ENCODE data around the gene HK2.
"Not testable (repeated sequence)": the region's sequence is repeated elsewhere in the genome, so short reads cannot be mapped to it uniquely, and the experiment has no call there.

HK2 gene

DNA sequence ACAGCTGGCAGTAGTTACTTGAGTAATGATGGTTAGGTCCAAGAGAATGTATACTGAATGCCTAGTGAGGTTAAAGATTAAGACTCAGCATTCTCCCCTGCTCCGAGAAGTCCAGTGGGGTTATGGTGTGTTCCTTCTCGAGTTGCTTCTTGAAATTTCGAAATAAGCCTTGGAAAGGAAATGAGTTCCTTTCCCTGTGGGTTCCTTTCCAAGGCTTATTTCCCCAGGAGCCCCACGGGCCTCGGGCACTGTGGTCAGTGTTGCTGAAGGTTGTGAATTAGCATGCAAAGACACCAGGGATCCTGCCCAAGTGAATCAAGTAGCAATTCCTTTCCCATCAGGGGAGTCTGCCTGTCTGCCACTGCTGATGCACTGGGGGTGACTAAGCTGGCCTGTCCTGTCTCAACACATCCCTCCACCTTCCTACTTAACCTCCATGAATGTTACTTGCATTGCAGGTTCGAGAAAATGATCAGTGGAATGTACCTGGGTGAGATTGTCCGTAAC, 53.6 kb downstream of the HK2 start:
- Histone ChIP-seq H3K4me1 (ENCODE audit: control insufficient read depth, insufficient read depth, low read length) (no peaks in the 10 kb centered on the region), H3K27me3 (ENCODE audit: control insufficient read depth, insufficient read depth, low read length) (no peaks in the 10 kb centered on the region), H3K9me3 (ENCODE audit: control insufficient read depth, low read length) (no peaks in the 10 kb centered on the region), H3K4me3 (ENCODE audit: low read length) (no peak overlapping the region), H3K36me3 (ENCODE audit: control insufficient read depth, insufficient read depth, low read length) (peaks cover 6% of the 10 kb centered on the region), H3K9ac (ENCODE audit: low read length) (no peak overlapping the region)

DNA sequence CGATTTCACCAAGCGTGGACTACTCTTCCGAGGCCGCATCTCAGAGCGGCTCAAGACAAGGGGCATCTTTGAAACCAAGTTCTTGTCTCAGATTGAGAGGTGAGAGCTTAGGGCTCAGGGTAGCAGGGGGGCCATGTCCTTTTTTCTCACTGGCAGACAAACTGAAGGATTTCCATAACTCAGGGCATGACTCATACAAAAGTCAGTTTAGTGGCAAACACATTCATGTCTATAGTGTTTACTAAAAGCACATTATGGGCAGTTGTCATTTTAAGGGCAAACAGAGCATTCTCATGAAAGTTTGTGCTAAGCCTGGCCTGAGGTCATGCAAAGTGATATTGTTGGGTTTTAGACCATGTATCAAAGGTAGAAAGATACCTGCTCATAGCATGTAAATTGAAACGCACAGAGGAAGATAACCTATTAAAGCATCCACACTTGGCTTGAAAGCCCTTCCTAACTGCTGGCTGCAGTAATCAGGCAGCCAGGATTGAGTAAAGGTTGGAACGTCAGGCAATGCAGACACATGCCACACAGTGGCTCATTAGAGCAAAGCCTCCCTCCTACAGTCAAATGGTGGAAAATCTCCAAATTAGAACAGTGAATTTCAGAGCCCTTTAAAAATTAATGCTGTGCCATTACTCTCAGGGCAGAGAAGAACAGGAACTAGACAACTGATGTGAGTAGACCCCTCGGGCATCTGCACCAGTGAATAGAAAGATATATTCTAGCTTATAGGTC, 54.2 kb downstream of the HK2 start:
- peaks cover 6% of the 10 kb centered on the region for H3K36me3 ChIP-seq (ENCODE audit: control insufficient read depth, insufficient read depth, low read length)
- no peaks in the 10 kb centered on the region for H3K4me1 ChIP-seq (ENCODE audit: control insufficient read depth, insufficient read depth, low read length)
- no peak overlapping the region for H3K9ac ChIP-seq (ENCODE audit: low read length)
- no peaks in the 10 kb centered on the region for H3K27me3 ChIP-seq (ENCODE audit: control insufficient read depth, insufficient read depth, low read length)
- H3K9me3 ChIP-seq (ENCODE audit: control insufficient read depth, low read length) = no peaks in the 10 kb centered on the region
- no peak overlapping the region for H3K4me3 ChIP-seq (ENCODE audit: low read length)

DNA sequence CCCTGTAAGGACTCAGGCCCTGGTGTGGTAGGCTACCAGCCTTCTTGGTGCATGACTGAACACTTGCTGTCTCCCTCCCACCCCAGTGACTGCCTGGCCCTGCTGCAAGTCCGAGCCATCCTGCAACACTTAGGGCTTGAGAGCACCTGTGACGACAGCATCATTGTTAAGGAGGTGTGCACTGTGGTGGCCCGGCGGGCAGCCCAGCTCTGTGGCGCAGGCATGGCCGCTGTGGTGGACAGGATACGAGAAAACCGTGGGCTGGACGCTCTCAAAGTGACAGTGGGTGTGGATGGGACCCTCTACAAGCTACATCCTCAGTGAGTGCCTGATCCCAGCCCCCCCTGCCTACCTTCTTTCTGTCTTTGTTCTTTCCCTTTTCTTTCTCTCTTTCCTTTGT, 55.2 kb downstream of the HK2 start:
- Histone ChIP-seq H3K36me3 (ENCODE audit: control insufficient read depth, insufficient read depth, low read length) (peaks cover 6% of the 10 kb centered on the region), H3K4me3 (ENCODE audit: low read length) (no peak overlapping the region), H3K9me3 (ENCODE audit: control insufficient read depth, low read length) (no peaks in the 10 kb centered on the region), H3K9ac (ENCODE audit: low read length) (no peak overlapping the region), H3K4me1 (ENCODE audit: control insufficient read depth, insufficient read depth, low read length) (no peaks in the 10 kb centered on the region), H3K27me3 (ENCODE audit: control insufficient read depth, insufficient read depth, low read length) (no peaks in the 10 kb centered on the region)

DNA sequence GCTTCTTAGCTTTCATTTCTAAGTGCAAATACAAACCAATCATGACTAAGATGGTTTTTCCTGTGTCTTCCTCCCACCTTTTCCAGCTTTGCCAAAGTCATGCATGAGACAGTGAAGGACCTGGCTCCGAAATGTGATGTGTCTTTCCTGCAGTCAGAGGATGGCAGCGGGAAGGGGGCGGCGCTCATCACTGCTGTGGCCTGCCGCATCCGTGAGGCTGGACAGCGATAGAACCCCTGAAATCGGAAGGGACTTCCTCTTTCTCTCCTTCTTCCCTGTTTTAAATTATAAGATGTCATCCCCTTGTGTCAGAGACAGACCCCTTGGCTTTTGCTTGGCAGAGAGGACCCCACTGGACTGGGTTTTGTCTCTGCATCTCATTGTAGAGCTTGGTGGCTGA, 56.8 kb downstream of the HK2 start:
- no peak overlapping the region for H3K9ac ChIP-seq (ENCODE audit: low read length)
- H3K4me3 ChIP-seq (ENCODE audit: low read length) = no peak overlapping the region
- no peaks in the 10 kb centered on the region for H3K9me3 ChIP-seq (ENCODE audit: control insufficient read depth, low read length)
- no peaks in the 10 kb centered on the region for H3K4me1 ChIP-seq (ENCODE audit: control insufficient read depth, insufficient read depth, low read length)
- H3K36me3 ChIP-seq (ENCODE audit: control insufficient read depth, insufficient read depth, low read length) = peaks cover 6% of the 10 kb centered on the region
- H3K27me3 ChIP-seq (ENCODE audit: control insufficient read depth, insufficient read depth, low read length) = no peaks in the 10 kb centered on the region

DNA sequence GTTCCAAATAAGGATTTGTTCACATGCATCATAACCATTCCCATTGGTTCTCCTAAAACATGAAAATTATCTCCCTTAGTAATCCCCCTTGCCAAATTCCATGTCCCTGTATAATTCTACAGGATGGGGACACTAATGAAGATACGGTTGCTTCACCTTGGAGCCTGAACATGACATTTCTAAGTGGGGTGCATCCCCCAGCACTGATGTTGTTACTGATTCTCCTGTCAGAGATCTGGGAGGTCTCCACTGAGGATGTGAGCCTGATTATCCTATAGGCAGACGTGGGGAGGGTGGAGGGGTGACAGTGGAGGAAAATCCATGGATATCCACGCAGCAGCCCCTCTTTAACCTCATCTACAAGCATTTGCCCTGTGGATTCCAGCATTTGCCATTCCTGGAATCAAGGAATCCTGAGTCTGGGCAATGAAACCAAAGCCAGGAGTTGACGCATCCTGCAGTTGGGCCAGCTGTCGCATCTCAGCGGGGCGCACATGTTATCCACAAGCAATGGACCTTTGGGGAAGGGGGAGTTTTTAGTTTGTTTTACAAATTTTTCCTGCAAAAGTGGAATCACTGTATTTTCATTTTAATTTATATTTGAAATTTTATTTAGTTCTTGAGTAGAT, 57.3 kb downstream of the HK2 start:
- Histone ChIP-seq H3K4me1 (ENCODE audit: control insufficient read depth, insufficient read depth, low read length) (no peaks in the 10 kb centered on the region), H3K9ac (ENCODE audit: low read length) (no peak overlapping the region), H3K36me3 (ENCODE audit: control insufficient read depth, insufficient read depth, low read length) (peaks cover 6% of the 10 kb centered on the region), H3K9me3 (ENCODE audit: control insufficient read depth, low read length) (no peaks in the 10 kb centered on the region), H3K27me3 (ENCODE audit: control insufficient read depth, insufficient read depth, low read length) (no peaks in the 10 kb centered on the region), H3K4me3 (ENCODE audit: low read length) (no peak overlapping the region)

DNA sequence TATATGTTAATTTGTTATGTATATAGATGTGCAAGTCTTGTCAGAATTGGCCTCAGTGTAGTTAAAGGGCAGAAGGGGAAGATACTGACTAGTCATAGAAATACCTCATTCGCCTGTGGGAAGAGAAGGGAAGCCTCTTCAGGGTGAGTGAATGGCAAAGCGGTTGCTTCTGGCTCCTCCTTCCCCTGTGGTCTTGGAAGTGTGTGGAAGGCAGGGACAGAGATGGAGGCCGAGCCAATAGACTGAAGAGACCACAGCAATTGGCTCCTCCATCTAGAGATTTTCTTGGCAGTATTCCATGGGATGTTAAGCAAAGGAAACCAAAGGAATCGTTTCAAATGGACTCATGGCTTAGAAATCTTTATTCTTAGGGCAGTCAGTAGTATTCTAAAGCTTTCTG, 57.9 kb downstream of the HK2 start:
- not testable (repeated sequence) for H3K4me3 ChIP-seq (ENCODE audit: low read length); H3K27me3 ChIP-seq (ENCODE audit: control insufficient read depth, insufficient read depth, low read length); H3K36me3 ChIP-seq (ENCODE audit: control insufficient read depth, insufficient read depth, low read length); H3K4me1 ChIP-seq (ENCODE audit: control insufficient read depth, insufficient read depth, low read length); H3K9me3 ChIP-seq (ENCODE audit: control insufficient read depth, low read length); H3K9ac ChIP-seq (ENCODE audit: low read length)

DNA sequence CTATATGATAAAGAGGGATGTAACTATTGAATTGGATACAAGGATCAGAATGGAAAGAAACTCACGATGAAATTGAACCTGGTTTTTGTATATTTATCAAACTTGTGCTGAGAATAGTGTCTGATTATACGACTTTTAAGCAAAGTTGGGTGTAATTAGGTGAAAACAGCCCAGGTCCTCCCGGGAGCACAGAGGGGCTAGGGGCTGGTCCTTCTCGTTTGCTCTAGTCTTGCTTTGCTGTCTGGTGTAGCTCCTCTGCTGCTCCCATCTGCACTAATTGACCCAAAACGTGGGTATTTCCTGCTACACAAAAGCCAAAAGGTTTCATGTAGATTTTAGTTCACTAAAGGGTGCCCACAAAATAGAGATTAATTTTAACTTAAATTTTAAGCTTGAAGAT, 58.7 kb downstream of the HK2 start:
- Histone ChIP-seq H3K36me3 (ENCODE audit: control insufficient read depth, insufficient read depth, low read length) (peaks cover 6% of the 10 kb centered on the region), H3K4me3 (ENCODE audit: low read length) (no peak overlapping the region), H3K9ac (ENCODE audit: low read length) (no peak overlapping the region), H3K27me3 (ENCODE audit: control insufficient read depth, insufficient read depth, low read length) (no peaks in the 10 kb centered on the region), H3K9me3 (ENCODE audit: control insufficient read depth, low read length) (no peaks in the 10 kb centered on the region), H3K4me1 (ENCODE audit: control insufficient read depth, insufficient read depth, low read length) (no peaks in the 10 kb centered on the region)

DNA sequence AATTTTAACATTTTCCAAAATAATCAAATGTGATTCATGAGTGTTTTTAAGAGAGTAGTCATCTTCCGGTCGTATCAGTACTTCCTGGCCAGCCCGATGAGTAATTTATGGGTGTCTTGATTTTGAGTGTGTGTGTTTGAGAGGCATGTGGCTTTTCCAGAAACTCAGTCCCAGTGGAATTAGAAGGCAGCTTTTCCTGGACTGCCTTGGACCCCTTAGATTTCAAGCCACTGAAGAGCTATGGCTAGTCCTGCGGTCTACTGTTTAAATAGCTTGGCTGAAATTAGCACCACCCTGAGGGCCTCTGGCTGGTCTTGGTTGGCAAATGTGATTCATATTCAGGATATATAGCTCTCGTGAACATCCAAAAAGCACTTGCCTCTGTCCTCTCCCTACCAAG, 59.4 kb downstream of the HK2 start:
- H3K4me1 ChIP-seq (ENCODE audit: control insufficient read depth, insufficient read depth, low read length) = no peaks in the 10 kb centered on the region
- no peak overlapping the region for H3K9ac ChIP-seq (ENCODE audit: low read length)
- no peak overlapping the region for H3K4me3 ChIP-seq (ENCODE audit: low read length)
- peaks cover 6% of the 10 kb centered on the region for H3K36me3 ChIP-seq (ENCODE audit: control insufficient read depth, insufficient read depth, low read length)
- H3K27me3 ChIP-seq (ENCODE audit: control insufficient read depth, insufficient read depth, low read length) = no peaks in the 10 kb centered on the region
- no peaks in the 10 kb centered on the region for H3K9me3 ChIP-seq (ENCODE audit: control insufficient read depth, low read length)

DNA sequence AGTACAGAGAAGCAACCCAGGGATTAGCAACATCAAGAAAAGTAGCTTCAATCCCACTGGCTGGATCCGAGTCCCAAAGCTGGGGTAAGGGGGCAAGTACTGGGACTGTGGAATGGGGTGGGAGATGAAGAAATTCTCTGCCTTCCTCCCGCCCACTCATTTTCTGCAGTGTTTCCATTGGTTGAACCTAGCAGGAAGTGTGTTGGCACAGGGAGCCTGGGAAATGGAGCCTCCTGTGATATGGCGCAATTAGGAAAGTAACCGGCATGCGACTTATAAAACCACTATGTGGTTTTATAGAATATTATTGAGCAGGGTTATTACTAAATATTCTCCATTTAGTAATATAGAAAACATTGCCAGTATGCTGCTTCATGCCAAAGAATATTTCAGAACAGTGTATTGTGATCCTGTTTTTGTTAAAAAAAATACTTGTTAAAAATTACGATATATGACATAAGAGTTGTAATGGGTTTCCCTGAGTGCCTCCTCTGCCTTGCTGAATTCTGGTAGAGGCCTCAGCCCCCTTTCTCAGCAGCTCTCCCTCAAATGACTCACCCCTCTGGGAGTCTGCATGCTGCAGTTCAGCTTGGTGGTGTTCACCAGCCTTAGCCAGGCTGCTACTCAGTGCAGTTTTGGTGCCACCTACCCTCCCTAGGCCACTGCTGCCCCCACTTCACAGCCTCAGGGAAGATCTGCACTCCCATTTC, 60.5 kb downstream of the HK2 start:
- Histone ChIP-seq H3K27me3 (ENCODE audit: control insufficient read depth, insufficient read depth, low read length) (no peaks in the 10 kb centered on the region), H3K9me3 (ENCODE audit: control insufficient read depth, low read length) (no peaks in the 10 kb centered on the region), H3K36me3 (ENCODE audit: control insufficient read depth, insufficient read depth, low read length) (no peaks in the 10 kb centered on the region), H3K9ac (ENCODE audit: low read length) (no peak overlapping the region), H3K4me3 (ENCODE audit: low read length) (no peak overlapping the region), H3K4me1 (ENCODE audit: control insufficient read depth, insufficient read depth, low read length) (no peaks in the 10 kb centered on the region)

DNA sequence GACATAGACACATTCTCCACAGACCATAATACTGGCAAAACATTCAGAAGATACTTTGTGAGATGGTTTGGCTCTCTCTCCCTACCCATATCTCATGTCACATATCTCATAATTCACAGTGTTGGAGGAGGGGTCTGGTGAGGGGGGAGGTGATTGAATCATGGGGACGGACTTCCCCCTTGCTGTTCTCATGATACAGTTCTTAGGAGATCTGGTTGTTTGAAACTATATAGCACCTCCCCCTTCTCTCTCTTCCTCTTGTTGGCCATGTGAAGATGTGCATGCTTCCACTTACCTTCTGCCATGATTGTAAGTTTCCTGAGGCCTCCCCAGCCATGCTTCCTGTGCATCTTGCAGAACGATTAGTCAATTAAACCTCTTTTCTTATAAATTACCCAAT, 61.1 kb downstream of the HK2 start:
- Histone ChIP-seq H3K36me3 (ENCODE audit: control insufficient read depth, insufficient read depth, low read length) (no peaks in the 10 kb centered on the region), H3K9ac (ENCODE audit: low read length) (no peak overlapping the region), H3K4me1 (ENCODE audit: control insufficient read depth, insufficient read depth, low read length) (no peaks in the 10 kb centered on the region), H3K9me3 (ENCODE audit: control insufficient read depth, low read length) (no peaks in the 10 kb centered on the region), H3K27me3 (ENCODE audit: control insufficient read depth, insufficient read depth, low read length) (no peaks in the 10 kb centered on the region), H3K4me3 (ENCODE audit: low read length) (no peak overlapping the region)

DNA sequence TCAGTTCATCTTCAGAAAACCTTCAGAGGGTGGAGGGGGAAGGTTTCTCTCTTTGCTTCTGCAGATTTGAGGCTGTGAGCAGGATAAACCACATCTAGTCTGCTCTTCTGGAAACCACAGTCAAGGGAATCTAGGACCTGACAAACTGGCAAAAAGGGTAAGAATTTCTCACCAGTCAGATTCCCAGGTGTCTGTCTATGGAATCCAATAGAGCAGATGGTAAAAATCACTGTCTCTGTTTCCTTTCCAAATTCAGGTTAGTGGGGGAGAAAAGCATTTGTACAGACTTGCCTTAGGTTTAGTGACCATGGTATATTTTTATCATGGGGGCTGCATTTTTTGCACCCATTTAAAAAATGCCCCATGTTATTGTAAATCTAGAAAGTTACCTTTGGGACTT, 62.3 kb downstream of the HK2 start:
- Histone ChIP-seq H3K9me3 (ENCODE audit: control insufficient read depth, low read length) (no peaks in the 10 kb centered on the region), H3K4me1 (ENCODE audit: control insufficient read depth, insufficient read depth, low read length) (no peaks in the 10 kb centered on the region), H3K36me3 (ENCODE audit: control insufficient read depth, insufficient read depth, low read length) (no peaks in the 10 kb centered on the region), H3K9ac (ENCODE audit: low read length) (no peak overlapping the region), H3K4me3 (ENCODE audit: low read length) (no peak overlapping the region), H3K27me3 (ENCODE audit: control insufficient read depth, insufficient read depth, low read length) (no peaks in the 10 kb centered on the region)

DNA sequence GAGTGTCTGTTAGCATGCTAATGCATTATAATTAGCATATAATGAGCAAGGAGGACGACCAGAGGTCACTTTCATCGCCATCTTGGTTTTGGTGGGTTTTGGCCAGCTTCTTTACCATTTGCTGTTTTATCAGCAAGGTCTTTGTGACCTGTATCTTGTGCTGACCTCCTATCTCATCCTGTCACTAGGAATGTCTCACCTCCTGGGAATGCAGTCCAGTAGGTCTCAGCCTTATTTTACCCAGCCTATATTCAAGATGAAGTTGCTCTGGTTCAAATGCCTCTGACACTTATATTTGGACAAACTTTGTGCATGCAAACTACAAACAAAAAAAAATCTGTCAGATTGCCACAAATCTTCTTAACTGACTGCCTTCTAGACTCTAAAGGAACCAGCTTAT, 66.3 kb downstream of the HK2 start:
- H3K4me3 ChIP-seq (ENCODE audit: low read length); H3K27me3 ChIP-seq (ENCODE audit: control insufficient read depth, insufficient read depth, low read length); H3K9me3 ChIP-seq (ENCODE audit: control insufficient read depth, low read length); H3K36me3 ChIP-seq (ENCODE audit: control insufficient read depth, insufficient read depth, low read length); H3K4me1 ChIP-seq (ENCODE audit: control insufficient read depth, insufficient read depth, low read length); H3K9ac ChIP-seq (ENCODE audit: low read length): not testable (repeated sequence)

Data from mucosa of stomach (tissue), 1 donor.